B cell (primary cell): ENCODE measurements around the gene MRTO4. TPM values are rescaled to one million over a fixed set of nuclear protein-coding genes. Genes with fewer than 3 reads are reported as not detected.
"Not testable (repeated sequence)": the region's sequence is repeated elsewhere in the genome, so short reads cannot be mapped to it uniquely, and the experiment has no call there.

ENCODE experiments used
- ATAC-seq: fragments of 200-7000 bp; cut with Tn5 transposase; one replicate; pipeline ENCODE4 v1.10.0; 2021; ENCODE audit warnings: low read depth, mild to moderate bottlenecking, moderate number of reproducible peaks, moderate library complexity
- CTCF ChIA-PET: fragments of 350-600 bp; sonication (Branson Sonifier 250); formaldehyde crosslinking; loops from one replicate; lab custom pipeline; 2021; ENCODE audit warnings: antibody characterized with exemption, inconsistent platforms; lab: Charles Lee
- POLR2A ChIA-PET: fragments of 350-600 bp; sonication (Branson Sonifier 250); formaldehyde crosslinking; loops from one replicate; lab custom pipeline; 2021; ENCODE audit warnings: antibody characterized with exemption; lab: Charles Lee
- DNase-seq: peaks from one replicate; pipeline ENCODE4 v3.0.0; 2013
- H2AFZ ChIP-seq: 2 replicates; pipeline ENCODE4 v1.6.1; 2012; ENCODE audit warnings: mild to moderate bottlenecking, low read depth, low read length; ENCODE audit not compliant: insufficient read depth, poor library complexity, severe bottlenecking
- H3K27ac ChIP-seq, 2 donors: 1 replicate in 1 of 2; 2 replicates in 1 of 2; pipeline ENCODE4 v1.5.1; 2012 to 2013; ENCODE audit warnings: low read length in 2 of 2, mild to moderate bottlenecking in 2 of 2, moderate library complexity in 1 of 2
- H3K27me3 ChIP-seq, 4 experiments: fragments of 200-600 bp in 1 of 4; sonication (generic) in 1 of 4; replicated peaks in 1 of 4; 1 replicate in 2 of 4; 2 replicates in 2 of 4; pipeline versions ENCODE4 v1.6.1 to v1.7.0; 2013 to 2016; ENCODE audit warnings: low read length in 3 of 4, mild to moderate bottlenecking in 2 of 4, mixed read lengths in 1 of 4, moderate library complexity in 1 of 4; ENCODE audit not compliant: insufficient read depth in 4 of 4, control insufficient read depth in 3 of 4; ENCODE audit errors: control extremely low read depth in 1 of 4
- H3K36me3 ChIP-seq, 2 experiments: replicated peaks in 1 of 2; 1 replicate in 1 of 2; 2 replicates in 1 of 2; pipeline versions ENCODE4 v1.6.1 to v1.7.1; 2013; ENCODE audit warnings: low read length in 1 of 2; ENCODE audit not compliant: insufficient read depth in 2 of 2, control insufficient read depth in 1 of 2; ENCODE audit errors: control extremely low read depth in 1 of 2, extremely low read depth in 1 of 2
- H3K4me1 ChIP-seq, 2 donors: fragments of 200-600 bp in 1 of 2; sonication (generic) in 1 of 2; 1 replicate in 1 of 2; 2 replicates in 1 of 2; pipeline versions ENCODE4 v1.5.1 to v1.6.1; 2013 to 2017; ENCODE audit warnings: low read length in 2 of 2; ENCODE audit not compliant: control insufficient read depth in 2 of 2, insufficient read depth in 2 of 2
- H3K4me2 ChIP-seq: replicated peaks from 2 replicates; pipeline ENCODE3; 2012; ENCODE audit warnings: mild to moderate bottlenecking, low read depth, low read length; ENCODE audit not compliant: poor library complexity, severe bottlenecking
- H3K4me3 ChIP-seq, 5 experiments: fragments of 200-600 bp in 1 of 5; sonication (generic) in 1 of 5; 1 replicate in 3 of 5; 2 replicates in 2 of 5; pipeline versions ENCODE4 v1.5.1 to v1.7.0; 2011 to 2016; ENCODE audit warnings: low read length in 4 of 5, mild to moderate bottlenecking in 4 of 5, low read depth in 2 of 5, control low read depth in 1 of 5, moderate library complexity in 1 of 5; ENCODE audit not compliant: insufficient read depth in 1 of 5; ENCODE audit errors: control extremely low read depth in 1 of 5, extremely low read depth in 1 of 5
- H3K79me2 ChIP-seq: fragments of 200-600 bp; sonication (generic); one replicate; pipeline ENCODE4 v1.6.0; 2016; ENCODE audit warnings: low read length; ENCODE audit not compliant: control insufficient read depth, insufficient read depth
- H3K9ac ChIP-seq: fragments of 200-600 bp; sonication (generic); 2 replicates; pipeline ENCODE4 v1.6.1; 2017; ENCODE audit warnings: mild to moderate bottlenecking, low read length, moderate library complexity
- H3K9me3 ChIP-seq, 3 donors: one replicate each; pipeline versions ENCODE4 v1.6.1 to v1.7.1; 2013; ENCODE audit warnings: low read length in 2 of 3; ENCODE audit not compliant: control insufficient read depth in 2 of 3, insufficient read depth in 1 of 3; ENCODE audit errors: control extremely low read depth in 1 of 3
- H4K20me1 ChIP-seq: 2 replicates; pipeline ENCODE4 v1.6.0; 2012; ENCODE audit warnings: mild to moderate bottlenecking, low read length; ENCODE audit not compliant: insufficient read depth, control insufficient read depth, poor library complexity, severe bottlenecking
- H3K27ac Mint-ChIP-seq: one replicate; pipeline ENCODE4 v1.8.0; 2021; ENCODE audit warnings: mixed read lengths
- H3K27me3 Mint-ChIP-seq: one replicate; pipeline ENCODE4 v1.8.0; 2021; ENCODE audit warnings: mixed read lengths
- H3K4me1 Mint-ChIP-seq: one replicate; pipeline ENCODE4 v1.8.0; 2021; ENCODE audit warnings: mixed read lengths
- H3K4me3 Mint-ChIP-seq: one replicate; pipeline ENCODE4 v1.8.0; 2021; ENCODE audit warnings: mixed read lengths
- H3K9me3 Mint-ChIP-seq: one replicate; pipeline ENCODE4 v1.8.0; 2022; ENCODE audit warnings: mixed read lengths; ENCODE audit not compliant: insufficient read depth
- EZH2 ChIP-seq: IDR thresholded peaks from 2 replicates; pipeline ENCODE4 v1.6.1; 2012; ENCODE audit warnings: borderline replicate concordance, low read depth, mild to moderate bottlenecking, moderate library complexity, low read length; ENCODE audit not compliant: insufficient read depth, poor library complexity, severe bottlenecking
- WGBS: methylation state at CpG from one replicate; pipeline ENCODE4 v1.1.5; 2013; ENCODE audit warnings: missing lambda C conversion rate; ENCODE audit not compliant: insufficient coverage; 5-methylcytosine and 5-hydroxymethylcytosine counted together
- intact Hi-C: fragments of 100-400 bp; cut with micrococcal nuclease; formaldehyde crosslinking; loops from one replicate; pipeline ENCODE4 v1.10.0; 2022
- polyA plus RNA-seq: library from polyadenylated mRNA; depleted of rRNA; stranded (reverse); fragments of >200 nt; gene quantifications from 2 replicates; pipeline ENCODE4 v1.2.3, GENCODE V29; 2012
- total RNA-seq, 2 donors: library from RNA; stranded (reverse); fragments of 120-200 nt in 1 of 2; gene quantifications; 1 replicate in 1 of 2; 2 replicates in 1 of 2; pipeline versions ENCODE4 v1.2.3 to v1.2.4, GENCODE V29; 2013 to 2022
- TF ChIP-seq, protein P1 (sequence below): fragments of 200-600 bp; IDR thresholded peaks from one replicate; pipeline ENCODE4 v1.8.0; 2022; ENCODE audit warnings: antibody characterized with exemption, mild to moderate bottlenecking

The MRTO4 gene
- total and polyA plus RNA-seq, 2 donors (not counting 1 experiment from before 2014, with no cell fraction given) = 10.6 to 28.1 TPM

DNA sequence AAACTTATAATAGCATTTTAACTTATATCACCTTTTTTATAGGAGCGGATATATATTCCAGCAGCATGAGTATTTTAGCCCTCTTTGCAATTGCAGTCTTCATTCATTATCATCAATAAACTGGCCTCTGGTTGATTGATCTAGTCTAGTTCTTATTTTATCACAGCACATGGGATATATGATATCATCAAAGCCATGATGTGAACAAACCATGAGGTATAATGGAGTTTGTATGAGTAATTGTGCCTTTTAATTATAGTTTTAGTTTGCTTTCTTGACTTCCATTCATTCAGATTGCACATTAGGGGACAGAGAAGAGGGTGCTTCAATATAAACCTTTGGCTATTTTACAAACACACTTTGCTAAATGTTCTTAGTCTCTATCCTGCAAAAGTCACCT is 38.0 kb upstream of the MRTO4 start:
- intact Hi-C loops = no loop called here
- Histone ChIP-seq H3K9ac (no peak overlapping the region), H2AFZ (no peak overlapping the region), H4K20me1 (peaks cover 12% of the 10 kb centered on the region), H3K27ac (peak overlapping the region in 1 of 2 donors; percentile 20), H3K79me2 (peaks cover 46% of the 10 kb centered on the region), H3K9me3 (no peaks in the 10 kb centered on the region), H3K27me3 (no peaks in the 10 kb centered on the region), H3K4me3 (no peak overlapping the region), H3K36me3 (peaks cover 2 to 12% of the 10 kb centered on the region in 2 experiments), H3K4me1 (peaks cover 20 to 22% of the 10 kb centered on the region in 2 donors), H3K4me2 (no peak overlapping the region)
- Mint-ChIP-seq H3K4me3 (no peak overlapping the region), H3K9me3 (no peaks in the 10 kb centered on the region), H3K27ac (no peak overlapping the region), H3K27me3 (no peaks in the 10 kb centered on the region), H3K4me1 (peaks cover 36% of the 10 kb centered on the region)
- ATAC-seq = no peak
- no CpG with 5 or more reads among the region's 1 CpG for whole genome bisulfite sequencing
- CTCF ChIA-PET = no interaction called here
- POLR2A ChIA-PET = no interaction called here
- DNase-seq = no peak
- TF ChIP-seq, protein P1, sequence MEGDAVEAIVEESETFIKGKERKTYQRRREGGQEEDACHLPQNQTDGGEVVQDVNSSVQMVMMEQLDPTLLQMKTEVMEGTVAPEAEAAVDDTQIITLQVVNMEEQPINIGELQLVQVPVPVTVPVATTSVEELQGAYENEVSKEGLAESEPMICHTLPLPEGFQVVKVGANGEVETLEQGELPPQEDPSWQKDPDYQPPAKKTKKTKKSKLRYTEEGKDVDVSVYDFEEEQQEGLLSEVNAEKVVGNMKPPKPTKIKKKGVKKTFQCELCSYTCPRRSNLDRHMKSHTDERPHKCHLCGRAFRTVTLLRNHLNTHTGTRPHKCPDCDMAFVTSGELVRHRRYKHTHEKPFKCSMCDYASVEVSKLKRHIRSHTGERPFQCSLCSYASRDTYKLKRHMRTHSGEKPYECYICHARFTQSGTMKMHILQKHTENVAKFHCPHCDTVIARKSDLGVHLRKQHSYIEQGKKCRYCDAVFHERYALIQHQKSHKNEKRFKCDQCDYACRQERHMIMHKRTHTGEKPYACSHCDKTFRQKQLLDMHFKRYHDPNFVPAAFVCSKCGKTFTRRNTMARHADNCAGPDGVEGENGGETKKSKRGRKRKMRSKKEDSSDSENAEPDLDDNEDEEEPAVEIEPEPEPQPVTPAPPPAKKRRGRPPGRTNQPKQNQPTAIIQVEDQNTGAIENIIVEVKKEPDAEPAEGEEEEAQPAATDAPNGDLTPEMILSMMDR = no peak
- no peak for TF ChIP-seq EZH2

DNA sequence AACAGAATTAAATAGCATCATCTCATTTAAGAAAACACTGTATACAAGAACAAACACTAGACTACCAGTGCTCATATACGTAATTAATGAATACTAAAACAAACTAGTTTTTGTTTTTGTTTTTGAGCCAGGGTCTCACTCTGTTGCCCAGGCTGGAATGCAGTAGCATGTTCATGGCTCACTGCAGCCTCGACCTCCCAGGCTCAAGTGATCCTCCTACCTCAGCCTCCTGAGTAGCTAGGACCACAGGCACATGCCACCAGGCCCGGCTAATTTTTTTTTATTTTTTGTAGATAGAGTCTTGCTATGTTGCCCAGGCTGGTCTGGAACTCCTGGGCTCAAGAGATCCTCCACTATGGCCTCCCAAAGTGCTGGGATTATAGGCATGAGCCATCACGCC is 35.0 kb upstream of the MRTO4 start:
- H3K4me1 ChIP-seq, H3K4me3 Mint-ChIP-seq, H3K27ac Mint-ChIP-seq, POLR2A ChIA-PET, H3K27ac ChIP-seq, intact Hi-C loops, H3K27me3 Mint-ChIP-seq, H3K4me2 ChIP-seq, H3K9me3 ChIP-seq, H3K27me3 ChIP-seq, H2AFZ ChIP-seq, DNase-seq, ATAC-seq, H3K9me3 Mint-ChIP-seq, H3K4me3 ChIP-seq, H4K20me1 ChIP-seq, CTCF ChIA-PET, H3K9ac ChIP-seq: not testable (repeated sequence)
- peaks cover 15% of the 10 kb centered on the region for H3K4me1 Mint-ChIP-seq
- WGBS = no CpG with 5 or more reads among the region's 4 CpGs
- Histone ChIP-seq H3K79me2 (peaks cover 20% of the 10 kb centered on the region), H3K36me3 (peaks cover 2 to 40% of the 10 kb centered on the region in 2 experiments)
